ENCODE measurements around the gene AK5.

AK5 gene, protein sequence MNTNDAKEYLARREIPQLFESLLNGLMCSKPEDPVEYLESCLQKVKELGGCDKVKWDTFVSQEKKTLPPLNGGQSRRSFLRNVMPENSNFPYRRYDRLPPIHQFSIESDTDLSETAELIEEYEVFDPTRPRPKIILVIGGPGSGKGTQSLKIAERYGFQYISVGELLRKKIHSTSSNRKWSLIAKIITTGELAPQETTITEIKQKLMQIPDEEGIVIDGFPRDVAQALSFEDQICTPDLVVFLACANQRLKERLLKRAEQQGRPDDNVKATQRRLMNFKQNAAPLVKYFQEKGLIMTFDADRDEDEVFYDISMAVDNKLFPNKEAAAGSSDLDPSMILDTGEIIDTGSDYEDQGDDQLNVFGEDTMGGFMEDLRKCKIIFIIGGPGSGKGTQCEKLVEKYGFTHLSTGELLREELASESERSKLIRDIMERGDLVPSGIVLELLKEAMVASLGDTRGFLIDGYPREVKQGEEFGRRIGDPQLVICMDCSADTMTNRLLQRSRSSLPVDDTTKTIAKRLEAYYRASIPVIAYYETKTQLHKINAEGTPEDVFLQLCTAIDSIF

DNA sequence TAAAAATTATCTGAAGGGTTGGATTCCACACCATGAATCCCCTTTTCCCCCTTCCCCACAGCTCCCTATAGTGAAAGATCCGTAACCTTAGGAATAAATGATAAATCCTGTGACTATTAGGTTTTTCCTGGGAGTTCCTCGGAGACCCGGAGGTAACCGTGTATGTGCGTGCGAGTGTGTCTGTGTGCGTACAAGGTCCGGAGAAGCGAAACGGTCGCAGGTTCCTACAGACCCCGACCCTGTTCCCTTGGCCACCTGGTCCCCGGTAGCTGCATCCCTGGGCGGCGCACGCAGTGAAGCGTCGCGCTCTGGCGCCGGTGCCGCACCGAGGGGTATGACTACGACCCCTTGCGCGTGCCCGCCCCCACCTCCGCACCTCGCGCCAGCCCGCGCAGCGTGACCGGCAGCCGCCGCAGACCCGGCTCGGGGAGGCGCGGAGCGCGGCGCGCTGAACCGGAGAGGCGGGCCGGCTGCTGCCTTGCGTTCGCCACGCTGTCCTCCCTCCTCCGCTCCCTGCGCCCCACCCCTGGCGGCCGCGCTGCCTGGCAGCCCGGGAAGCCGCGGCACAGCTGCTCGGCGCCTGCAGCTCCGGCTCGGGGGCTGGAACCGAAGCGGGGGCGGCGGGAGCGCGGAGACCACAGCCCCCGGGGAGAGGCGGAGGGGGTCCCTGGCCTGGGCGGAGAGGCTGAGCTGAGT, at the start of gene AK5:
Gene AK5, plus strand, starts transcription at position 529 of the 696 bp plus-strand sequence. CDS start 295 bp downstream, outside the sequence.
- no peak for DNase-seq (ENCODE audit: insufficient read length, low spot score)
- no peak for FAIRE-seq

DNA sequence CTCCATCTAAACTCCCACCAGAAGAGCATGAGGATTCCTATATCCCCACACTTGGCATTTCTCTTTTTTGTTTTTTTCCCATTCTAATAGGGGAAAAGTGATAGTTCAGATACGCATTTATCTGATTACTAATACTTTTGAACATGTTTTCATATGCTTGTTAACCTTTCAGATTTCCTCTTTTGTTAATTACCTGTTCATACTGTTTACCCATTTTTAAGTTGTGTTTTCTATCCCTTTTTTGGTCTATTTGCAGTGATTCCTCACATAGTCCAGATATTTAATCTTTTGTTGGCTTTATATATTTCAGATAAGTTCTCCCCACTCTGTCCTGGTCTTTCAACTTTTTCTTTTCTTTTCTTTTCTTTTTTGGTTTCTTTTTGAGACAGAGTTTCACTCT, 49.0 kb upstream of the AK5 start:
- DNase-seq (ENCODE audit: insufficient read length, low spot score): no peak
- FAIRE-seq: no peak

DNA sequence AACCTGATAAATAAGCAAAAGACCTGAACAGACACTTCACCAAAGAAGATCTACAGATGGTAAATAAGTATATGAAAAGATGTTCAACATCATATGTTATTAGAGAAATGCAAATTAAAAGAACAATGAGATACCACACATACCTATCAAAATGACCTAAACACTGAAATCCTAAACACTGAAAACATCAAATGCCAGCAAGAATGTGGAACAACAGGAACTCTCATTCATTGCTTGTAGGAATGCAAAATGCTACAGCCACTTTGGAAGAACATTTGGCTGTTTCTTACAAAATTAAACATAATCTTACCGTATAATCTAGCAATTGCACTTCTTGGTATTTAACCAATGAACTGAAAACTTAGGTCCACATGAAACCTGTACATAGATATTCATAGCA, 47.7 kb upstream of the AK5 start:
- FAIRE-seq: no peak
- no peak for DNase-seq (ENCODE audit: insufficient read length, low spot score)

DNA sequence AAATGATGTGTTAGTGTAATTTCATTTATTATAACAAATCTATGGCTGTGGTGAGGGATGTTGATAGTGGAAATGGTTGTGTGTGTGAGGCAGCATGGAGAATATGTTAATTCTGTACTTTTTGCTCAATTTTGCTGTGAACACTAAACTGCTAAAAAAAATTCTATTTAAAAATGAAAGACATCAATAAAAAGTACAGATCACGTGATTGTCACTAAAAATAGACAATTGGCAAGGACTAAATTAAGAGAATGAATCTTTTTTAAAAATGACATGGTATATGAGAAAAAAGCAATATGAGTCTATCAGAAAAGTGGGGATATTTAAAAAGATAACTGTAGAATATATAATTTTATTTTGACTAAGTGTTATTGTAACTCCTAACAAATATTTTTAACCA, 46.9 kb upstream of the AK5 start:
- DNase-seq (ENCODE audit: insufficient read length, low spot score) (no peak), FAIRE-seq (no peak)

DNA sequence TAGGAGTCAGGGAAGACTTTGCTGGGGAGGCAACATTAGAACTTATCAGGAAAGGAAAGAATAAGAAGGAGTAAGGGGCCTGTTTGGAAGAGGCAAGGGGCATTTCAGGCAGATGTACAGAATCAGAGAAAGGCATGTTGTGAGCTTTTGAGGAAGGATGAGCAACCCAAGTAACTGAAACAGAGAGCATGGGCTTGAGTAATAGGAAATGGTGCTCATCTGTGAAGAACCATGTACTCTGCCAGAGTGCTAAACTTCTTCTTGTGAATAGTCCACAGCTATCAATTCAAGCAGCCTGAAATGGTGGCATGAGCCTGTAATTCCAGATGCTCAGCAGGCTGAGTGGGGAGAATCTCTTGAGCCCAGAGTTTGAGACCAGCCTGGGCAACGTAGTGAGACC, 43.4 kb upstream of the AK5 start:
- DNase-seq (ENCODE audit: insufficient read length, low spot score): no peak
- no peak for FAIRE-seq

DNA sequence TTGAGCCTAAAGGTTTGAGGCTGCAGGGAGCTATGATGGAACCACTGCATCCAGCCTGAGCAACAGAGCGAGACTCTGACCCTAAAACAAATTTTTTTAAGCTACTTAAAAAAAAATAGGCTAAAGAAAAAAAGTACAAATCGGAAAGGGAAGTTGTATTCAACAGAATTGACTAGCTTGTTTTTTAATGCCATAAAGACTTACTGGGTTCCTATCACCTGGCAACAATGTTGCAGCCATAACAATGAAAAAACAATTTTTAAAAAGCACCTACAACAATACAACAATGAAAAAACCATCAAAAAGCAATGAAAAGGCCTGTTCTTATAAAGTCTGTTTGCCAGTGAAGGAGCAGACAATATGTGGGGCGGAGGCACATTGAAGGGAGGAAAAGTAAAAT, 42.5 kb upstream of the AK5 start:
- DNase-seq (ENCODE audit: insufficient read length, low spot score): no peak
- no peak for FAIRE-seq

DNA sequence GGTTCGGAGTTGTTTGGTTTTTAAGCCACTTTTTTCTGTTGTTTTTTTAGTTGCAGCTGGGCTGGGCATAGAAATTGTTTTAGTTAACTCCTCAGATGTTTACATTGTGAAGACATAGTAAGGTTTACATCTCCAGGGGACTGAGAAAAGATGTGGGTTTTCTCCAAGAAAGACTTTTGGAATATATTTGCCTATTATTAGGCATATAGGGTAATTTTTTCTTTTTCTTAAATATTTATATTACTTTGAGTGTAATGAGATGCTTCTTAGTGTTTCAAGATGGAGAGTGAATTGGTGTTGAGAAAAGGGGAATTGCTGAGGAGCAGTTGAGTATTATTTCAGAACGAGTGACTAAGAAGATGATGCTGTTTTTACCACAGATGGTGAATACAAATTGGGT, 36.0 kb upstream of the AK5 start:
- no peak for FAIRE-seq

DNA sequence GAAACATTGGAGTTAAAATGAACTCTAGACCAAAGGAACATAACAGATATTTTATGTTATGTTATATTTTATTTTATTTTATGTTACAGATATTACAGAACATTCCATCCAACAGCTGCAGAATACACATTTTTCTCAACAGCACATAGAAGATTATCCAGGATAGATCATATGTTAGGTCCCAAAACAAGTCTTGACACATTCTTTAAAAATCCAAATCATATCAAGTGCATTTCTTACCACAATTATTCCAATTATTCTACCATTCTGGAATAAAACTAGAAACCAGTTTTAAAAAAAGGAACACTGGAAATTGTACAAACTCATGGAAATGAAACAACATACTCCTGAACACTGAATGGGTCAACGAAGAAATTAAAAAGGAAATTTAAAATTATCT, 31.7 kb upstream of the AK5 start:
- FAIRE-seq (no peak), DNase-seq (ENCODE audit: insufficient read length, low spot score) (no peak)

More for the DNA sequence above, 36.0 kb upstream of the AK5 start:
- no peak for DNase-seq (ENCODE audit: insufficient read length, low spot score)

DNA sequence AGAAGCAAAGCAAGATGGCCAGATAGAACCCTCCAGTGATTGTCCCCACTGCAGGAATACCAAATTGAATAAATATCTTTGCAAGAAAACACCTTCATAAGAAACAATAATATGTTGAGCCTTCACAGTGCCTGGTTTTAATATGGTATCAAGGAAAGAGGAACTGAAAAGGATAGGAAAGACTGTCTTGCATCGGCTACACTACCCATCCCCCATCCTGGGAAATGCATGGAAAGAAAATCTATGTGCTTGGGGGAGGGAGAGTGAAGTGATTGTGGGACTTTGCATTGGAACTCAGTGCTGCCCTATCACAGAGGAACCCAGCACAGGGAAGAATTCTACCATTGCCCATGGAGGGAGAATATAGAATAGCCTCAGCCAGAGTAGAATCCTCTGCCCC, 28.6 kb upstream of the AK5 start:
- FAIRE-seq: no peak
- DNase-seq (ENCODE audit: insufficient read length, low spot score): no peak

DNA sequence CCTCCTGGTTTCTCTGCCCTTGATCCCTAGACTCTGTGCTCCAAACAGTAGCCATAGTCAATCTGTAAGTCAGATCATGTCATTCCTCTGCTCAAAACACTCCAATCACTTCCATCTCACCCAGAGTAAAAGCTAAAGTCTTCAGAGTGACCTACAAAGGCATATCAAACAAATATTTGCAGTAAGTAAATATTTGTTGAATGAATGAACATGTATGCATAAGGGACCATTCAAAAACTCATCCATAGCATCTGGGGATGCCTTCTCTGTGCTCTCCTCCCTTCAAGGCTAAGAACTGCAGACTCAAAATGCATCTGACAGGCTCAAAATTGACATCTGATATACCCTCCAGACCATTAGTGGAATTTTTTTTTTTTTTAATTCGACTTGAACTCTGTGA, 18.1 kb upstream of the AK5 start:
- DNase-seq (ENCODE audit: insufficient read length, low spot score) (no peak), FAIRE-seq (no peak)

DNA sequence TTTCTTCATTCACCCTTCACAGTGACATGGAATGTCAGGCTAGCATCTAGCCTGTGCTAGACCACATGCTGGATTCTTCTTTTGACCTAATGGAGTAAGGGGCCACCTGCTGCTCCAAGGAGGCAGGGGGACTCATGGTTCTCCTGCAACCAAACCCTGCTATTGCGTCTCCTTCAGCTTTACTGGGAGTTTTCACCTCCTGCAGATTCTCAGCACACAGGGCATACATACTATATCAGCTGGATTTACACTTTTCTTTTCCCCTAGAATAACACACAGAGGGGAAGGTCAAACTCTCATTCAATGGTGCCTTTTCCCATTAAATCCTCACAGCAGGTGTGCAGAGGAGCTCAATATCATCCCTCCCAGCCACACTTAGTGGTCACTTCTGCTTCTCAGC, 16.6 kb upstream of the AK5 start:
- DNase-seq (ENCODE audit: insufficient read length, low spot score) (no peak), FAIRE-seq (no peak)

DNA sequence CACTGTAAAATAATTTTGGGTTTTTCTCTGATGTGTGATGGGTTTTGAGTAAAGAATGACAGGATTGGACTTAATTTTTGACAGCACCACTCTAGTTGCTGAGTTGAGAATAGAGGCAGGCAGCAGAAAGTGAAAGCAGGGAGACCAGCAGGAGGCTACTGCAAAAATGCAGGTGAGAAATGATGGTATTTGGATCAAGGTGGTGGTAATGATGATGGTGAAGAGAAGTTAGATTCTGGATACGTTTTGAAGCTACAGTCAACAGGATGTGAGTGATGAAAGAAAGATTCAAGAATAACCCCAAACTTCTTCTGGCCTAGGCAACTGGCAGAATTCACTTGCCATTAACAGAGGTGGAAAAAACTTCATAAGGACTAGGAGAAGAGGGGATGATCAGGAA, 14.8 kb upstream of the AK5 start:
- no peak for DNase-seq (ENCODE audit: insufficient read length, low spot score)
- FAIRE-seq: no peak

DNA sequence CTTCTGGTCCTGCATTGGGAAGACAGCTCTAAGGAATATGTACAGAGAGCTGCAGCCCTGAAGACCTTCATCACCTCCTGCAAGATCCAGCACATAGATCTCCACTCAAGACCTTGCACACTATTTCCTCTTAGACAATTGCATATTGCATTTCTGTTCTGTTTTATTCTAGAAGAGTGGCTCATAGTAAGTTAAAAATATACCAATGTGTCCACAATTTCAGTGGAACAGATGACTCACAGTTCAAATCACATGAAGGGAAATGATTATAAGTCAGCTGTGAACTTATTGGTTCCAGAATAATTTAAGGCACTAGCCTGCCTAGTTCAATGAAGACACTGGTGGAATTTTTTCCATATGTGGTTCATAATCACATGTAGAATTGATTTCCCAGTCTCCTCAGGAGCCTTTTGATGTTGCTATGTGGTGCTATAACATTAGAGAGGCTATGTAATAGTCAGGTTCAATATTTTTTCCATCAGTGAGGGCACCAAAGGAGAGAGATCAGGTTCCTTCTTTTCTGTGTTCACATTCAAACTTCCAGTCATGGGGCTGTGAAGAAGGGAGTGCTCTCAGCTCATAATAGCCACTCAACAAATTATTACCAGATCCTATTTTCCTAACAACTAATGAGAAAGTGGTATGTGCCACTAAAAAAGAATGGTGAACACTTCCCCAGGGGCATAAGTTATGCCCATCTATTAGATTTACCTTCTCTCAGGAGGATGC, 9.8 kb upstream of the AK5 start:
- FAIRE-seq: no peak
- no peak for DNase-seq (ENCODE audit: insufficient read length, low spot score)

DNA sequence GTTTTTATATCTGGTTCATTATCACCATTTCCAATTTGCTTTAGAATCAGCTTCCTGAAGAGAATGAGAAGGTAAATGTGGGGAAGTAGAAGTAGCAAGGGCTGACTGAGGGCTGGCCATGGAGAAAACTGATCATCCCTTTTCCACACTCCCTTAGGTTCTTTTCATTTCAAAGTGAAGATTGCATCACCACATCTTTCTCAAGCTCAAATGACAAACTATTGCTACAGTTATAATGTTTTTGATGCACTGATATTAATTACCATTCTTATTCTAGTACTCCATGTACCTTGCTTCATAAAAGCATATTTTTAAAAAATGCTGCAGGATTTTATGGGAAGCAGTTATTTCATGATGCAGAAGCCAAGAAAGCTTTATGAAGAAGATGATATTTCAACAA, 7.9 kb upstream of the AK5 start:
- FAIRE-seq (no peak), DNase-seq (ENCODE audit: insufficient read length, low spot score) (no peak)

DNA sequence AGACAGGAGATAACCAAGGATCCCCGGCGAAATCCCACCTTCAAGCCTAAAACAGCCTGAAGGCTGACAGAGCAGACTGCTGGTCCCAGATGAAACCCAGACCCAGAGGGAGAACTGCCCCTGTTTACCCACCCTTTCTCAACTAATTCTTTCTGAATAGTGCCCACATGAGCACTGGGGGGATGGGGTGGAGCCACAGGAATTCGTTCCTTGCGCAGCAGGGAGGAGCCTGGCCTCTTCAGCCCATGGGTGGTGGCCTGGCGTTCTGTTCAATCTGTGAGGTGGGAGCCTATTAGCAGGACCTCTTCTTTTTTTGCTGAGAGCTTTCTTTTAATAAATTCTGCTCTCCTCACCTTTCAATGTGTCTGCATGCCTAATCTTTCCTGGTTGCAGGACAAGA, 6.6 kb upstream of the AK5 start:
- no peak for FAIRE-seq

DNA sequence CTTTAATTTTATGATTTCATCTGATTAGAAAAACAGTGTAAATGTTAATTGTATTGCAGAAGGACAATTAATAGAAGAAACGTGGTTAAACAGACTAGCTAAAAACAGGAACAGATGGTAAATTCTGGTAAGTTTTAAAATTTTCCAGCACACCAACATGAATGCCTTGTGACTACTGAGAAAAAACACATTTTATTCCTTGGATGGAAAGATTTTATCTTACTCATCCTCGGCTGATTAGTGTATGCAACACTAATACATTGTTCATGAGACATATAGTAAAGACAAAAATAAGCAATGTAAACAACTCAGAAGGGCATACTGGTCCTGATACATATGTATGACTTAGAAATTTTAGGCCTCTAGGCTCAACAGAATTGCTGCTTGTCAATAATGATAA, 4.9 kb upstream of the AK5 start:
- DNase-seq (ENCODE audit: insufficient read length, low spot score) (no peak), FAIRE-seq (no peak)

More for the DNA sequence above, 6.6 kb upstream of the AK5 start:
- DNase-seq (ENCODE audit: insufficient read length, low spot score): no peak

DNA sequence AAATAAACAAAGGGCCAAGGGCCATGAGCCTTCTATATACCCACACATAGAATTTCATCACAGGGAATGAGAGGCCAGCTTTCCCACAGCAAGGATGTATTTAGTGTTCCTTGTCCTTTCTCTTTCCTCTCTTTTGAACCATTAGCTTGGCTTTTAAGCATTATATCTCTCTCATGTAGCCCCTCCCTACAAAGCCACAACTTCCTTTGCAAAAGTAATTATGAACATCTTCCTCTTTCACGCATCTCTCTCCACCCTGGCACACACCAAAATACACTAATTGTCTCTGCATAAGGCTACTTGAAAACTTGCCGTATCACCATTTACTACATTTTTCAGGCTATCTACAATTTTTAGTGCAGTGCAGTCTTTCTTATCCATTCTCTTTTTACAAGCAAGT, 1.9 kb upstream of the AK5 start:
- FAIRE-seq: no peak
- no peak for DNase-seq (ENCODE audit: insufficient read length, low spot score)

DNA sequence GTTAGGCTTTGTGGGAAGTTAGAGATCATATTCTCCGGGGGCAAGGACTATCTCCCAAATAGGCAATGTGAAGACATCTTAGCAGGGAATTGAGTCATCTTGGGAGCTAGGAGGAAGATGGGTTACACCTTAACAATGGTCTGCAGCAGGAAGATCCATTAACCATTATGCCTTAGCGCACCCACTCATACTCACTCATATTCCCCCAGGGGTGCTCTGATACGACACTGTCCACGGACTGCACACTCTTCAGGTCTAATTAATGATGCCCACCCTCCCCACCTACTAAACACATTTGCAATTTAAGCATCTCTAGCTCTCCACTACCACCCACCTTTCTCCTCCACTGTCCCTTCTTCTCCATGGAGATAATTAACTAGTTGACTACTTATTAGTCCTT, 857 bp upstream of the AK5 start:
- no peak for DNase-seq (ENCODE audit: insufficient read length, low spot score)
- no peak for FAIRE-seq

DNA sequence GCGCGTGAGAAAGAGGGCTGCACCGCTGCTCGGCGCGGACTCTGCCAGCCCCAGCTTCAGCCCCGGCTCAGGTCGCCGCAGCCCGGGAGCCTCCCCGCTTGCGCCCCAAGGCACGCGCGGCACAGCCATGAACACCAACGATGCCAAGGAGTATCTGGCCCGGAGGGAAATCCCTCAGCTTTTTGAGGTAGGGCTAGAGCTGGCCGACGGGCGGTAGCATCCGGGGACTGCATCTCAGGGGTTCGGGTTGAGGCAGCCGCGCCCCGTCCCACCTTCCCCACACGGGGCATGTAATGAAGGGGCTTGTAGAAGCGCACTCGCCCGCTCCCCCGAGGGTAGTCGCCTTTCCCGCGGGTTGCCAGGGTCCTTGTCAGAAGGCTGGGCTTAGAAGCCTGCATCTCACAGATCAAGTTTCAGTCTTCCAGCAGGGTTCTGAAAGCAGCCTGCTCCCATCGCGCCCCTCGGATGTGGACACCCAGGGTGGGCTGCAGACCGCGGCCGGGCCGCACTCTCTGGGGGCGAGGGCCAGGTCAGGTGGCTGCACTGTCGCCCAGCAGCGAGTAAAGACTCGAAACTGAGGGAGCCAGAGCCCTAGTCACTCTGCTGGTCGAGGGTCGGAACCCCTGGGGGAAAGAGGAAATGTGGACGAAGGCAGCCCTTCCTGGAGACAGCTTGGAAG, 507 bp downstream of the AK5 start:
- FAIRE-seq (no peak), DNase-seq (ENCODE audit: insufficient read length, low spot score) (no peak)

DNA sequence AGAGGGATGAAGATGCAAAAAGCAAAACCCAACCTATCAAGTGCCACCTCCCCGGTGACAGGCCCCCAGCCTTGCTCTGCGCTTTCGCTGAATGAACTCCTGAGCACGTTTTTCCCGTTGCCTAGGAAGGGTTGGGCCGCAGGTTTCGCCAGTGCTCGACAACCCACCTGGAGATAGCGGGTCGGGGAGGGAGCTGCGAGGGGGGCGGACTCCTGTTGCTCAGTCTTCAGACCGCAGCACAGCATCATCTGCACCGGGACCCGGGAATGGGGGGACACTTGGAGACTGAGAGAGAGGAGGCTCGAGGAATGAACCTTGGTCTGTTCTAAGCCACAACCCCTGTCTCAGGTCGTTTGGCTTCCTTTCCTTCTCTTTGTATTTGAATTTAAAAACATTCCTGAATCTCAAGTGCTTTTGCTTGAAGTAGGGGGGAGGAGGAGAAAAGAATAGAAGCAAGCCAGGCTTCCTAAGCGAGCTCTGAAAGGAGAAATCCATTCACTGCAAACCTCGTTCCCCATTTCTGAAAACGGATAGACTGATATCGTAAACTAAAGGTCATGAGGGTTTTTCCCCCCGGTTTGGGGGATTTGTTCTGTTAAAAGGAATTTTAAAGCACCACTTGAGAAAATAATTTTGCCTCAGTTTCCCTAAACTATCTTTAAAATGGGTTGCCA, 1.2 kb downstream of the AK5 start:
- no peak for FAIRE-seq

More for the DNA sequence above, 1.2 kb downstream of the AK5 start:
- no peak for DNase-seq (ENCODE audit: insufficient read length, low spot score)
